Thyroid gland (tissue), 4 donors: ENCODE data around the gene QSOX2.

ENCODE experiments used
- POLR2A ChIP-seq, 2 donors: fragments of 450-650 bp; IDR thresholded peaks; one replicate each; pipeline ENCODE4 v1.6.1; 2017; ENCODE audit warnings: antibody characterized with exemption in 2 of 2, mild to moderate bottlenecking in 2 of 2, moderate library complexity in 1 of 2
- TF ChIP-seq, protein P1 (sequence below), 6 experiments: fragments of 200-600 bp in 3 of 6; fragments of 450-650 bp in 3 of 6; sonication (generic) in 3 of 6; IDR thresholded peaks; one replicate each; pipeline ENCODE4 v1.5.1; 2016 to 2019; ENCODE audit warnings: antibody characterized with exemption in 6 of 6, mild to moderate bottlenecking in 2 of 6, inconsistent platforms in 1 of 6, moderate library complexity in 1 of 6

DNA sequence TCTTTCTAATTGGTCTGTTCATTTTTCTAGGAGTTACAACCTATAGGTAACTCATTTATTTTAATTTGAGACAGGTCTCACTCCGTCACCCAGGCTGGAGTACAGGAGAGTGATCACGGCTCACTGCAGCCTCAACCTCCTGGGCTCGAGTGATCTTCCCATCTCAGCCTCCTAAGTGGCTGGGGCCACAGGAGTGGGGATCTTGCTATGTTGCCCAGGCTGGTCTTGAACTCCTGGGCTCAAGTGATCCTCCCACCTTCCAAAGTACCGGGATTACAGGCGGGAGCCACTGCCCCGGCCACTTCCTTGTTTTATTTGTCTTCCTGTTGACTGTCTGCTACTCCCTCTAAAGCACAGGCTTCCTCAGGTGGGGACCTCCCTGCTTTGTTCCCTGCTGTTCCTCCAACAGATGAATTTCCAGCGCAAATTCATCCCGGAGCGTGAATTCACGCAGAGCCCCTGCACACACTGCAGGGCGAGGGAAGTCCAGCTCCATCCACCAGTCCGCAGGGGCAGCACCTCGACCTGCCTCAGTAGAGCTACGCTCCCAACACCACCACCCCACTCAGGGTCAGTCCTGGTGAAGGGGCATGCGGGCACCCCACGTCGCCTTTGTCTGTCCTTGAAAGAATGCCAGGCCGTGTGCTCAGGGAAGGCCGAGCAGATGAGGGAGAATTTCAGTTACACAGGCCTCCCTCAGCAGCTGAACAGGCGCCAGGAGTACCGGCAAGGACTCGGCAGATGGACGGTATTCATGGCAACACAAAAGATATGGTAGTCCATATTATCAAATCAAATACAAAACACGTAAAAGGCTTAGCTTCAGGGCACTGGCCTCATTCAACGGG lies 6.3 kb downstream of the QSOX2 start:
- TF ChIP-seq, protein P1, sequence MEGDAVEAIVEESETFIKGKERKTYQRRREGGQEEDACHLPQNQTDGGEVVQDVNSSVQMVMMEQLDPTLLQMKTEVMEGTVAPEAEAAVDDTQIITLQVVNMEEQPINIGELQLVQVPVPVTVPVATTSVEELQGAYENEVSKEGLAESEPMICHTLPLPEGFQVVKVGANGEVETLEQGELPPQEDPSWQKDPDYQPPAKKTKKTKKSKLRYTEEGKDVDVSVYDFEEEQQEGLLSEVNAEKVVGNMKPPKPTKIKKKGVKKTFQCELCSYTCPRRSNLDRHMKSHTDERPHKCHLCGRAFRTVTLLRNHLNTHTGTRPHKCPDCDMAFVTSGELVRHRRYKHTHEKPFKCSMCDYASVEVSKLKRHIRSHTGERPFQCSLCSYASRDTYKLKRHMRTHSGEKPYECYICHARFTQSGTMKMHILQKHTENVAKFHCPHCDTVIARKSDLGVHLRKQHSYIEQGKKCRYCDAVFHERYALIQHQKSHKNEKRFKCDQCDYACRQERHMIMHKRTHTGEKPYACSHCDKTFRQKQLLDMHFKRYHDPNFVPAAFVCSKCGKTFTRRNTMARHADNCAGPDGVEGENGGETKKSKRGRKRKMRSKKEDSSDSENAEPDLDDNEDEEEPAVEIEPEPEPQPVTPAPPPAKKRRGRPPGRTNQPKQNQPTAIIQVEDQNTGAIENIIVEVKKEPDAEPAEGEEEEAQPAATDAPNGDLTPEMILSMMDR (IDR thresholded peaks at IDR 0.05) = no peak
- TF ChIP-seq POLR2A (IDR thresholded peaks at IDR 0.05) = no peak
